ENCODE data around the gene GPBAR1. TPM values are rescaled to one million over a fixed set of nuclear protein-coding genes. Genes with fewer than 3 reads are reported as not detected.

GPBAR1 gene
- total and polyA plus RNA-seq, 9 of the 15 experiments (the other 6 are each of a cell fraction or from before 2014, with no cell fraction given), result not detected

- intact Hi-C loops (cut with micrococcal nuclease), result no loop called here
- Histone ChIP-seq H3K4me3 (no peak overlapping the region), H4K20me1 (replicated peaks; ENCODE audit: control insufficient read depth, insufficient read depth, low read length) (no peaks in the 10 kb centered on the region), H3K27me3 (ENCODE audit: control insufficient read depth in 2 of 2, insufficient read depth in 2 of 2, low read length in 2 of 2) (no peaks in the 10 kb centered on the region), H3K79me2 (ENCODE audit: control insufficient read depth, insufficient read depth, low read length) (no peaks in the 10 kb centered on the region), H3K27ac (ENCODE audit: extremely low read depth, low read depth, low read length) (no peak overlapping the region), H3K9me1 (ENCODE audit: control insufficient read depth, insufficient read depth, low read length) (no peaks in the 10 kb centered on the region), H3K4me2 (ENCODE audit: insufficient read depth, low read length) (no peak overlapping the region), H2AFZ (ENCODE audit: low read depth, low read length) (no peak overlapping the region), H3K4me1 (replicated peaks in 1 of 2; ENCODE audit: control insufficient read depth in 2 of 2, insufficient read depth in 2 of 2, low read length in 2 of 2) (no peaks in the 10 kb centered on the region), H3K36me3 (ENCODE audit: control insufficient read depth, insufficient read depth, low read length) (peaks cover 73% of the 10 kb centered on the region), H3K9ac (ENCODE audit: insufficient read depth in 1 of 2, low read depth in 2 of 2, low read length in 2 of 2) (no peak overlapping the region), H3K9me3 (replicated peaks; ENCODE audit: control insufficient read depth, insufficient read depth, low read depth, low read length) (no peaks in the 10 kb centered on the region)
- no TSS peak for BruUV-seq (replicated peaks)
- ChIA-PET CTCF (ENCODE audit: low intra/inter-chr PET ratio) (no interaction called here), POLR2A (interaction anchor here (0.6 to 1.1 kb wide), 2 partner anchors 15 to 16 kb away, joined by 3 read pairs; no protein-coding TSS in a partner anchor)
- ATAC-seq (no peak), FAIRE-seq (no peak), DNase-seq (ENCODE audit: extremely low read depth in 1 of 4, low spot score in 3 of 4) (no peak)
- WGBS (ENCODE audit: insufficient coverage, low coverage, missing lambda C conversion rate), result 100% methylated on average over 1 of the region's 2 CpGs
- in situ Hi-C loops (cut with MboI), result no loop called here
- TF ChIP-seq GATA2 (CRISPR knock-in tag; IDR thresholded peaks at IDR 0.05) (no peak), POLR3G (IDR thresholded peaks at IDR 0.05; ENCODE audit: extremely low read depth, insufficient read length, insufficient replicate concordance) (no peak), ZNF384 (IDR thresholded peaks at IDR 0.05; ENCODE audit: low read depth, low read length) (no peak), PBX2 (CRISPR knock-in tag; IDR thresholded peaks at IDR 0.05; ENCODE audit: low read depth) (no peak), PBX2 (tag; conservative IDR thresholded peaks at IDR 0.05; ENCODE audit: low read depth) (no peak), ZNF589 (CRISPR knock-in tag; IDR thresholded peaks at IDR 0.05; ENCODE audit: low read depth) (no peak), SIN3A (IDR thresholded peaks at IDR 0.05; ENCODE audit: borderline replicate concordance in 2 of 2, control insufficient read depth in 1 of 2, low read depth in 2 of 2, low read length in 2 of 2) (no peak), PHF8 (IDR thresholded peaks at IDR 0.05; ENCODE audit: borderline replicate concordance, low read length) (no peak), NR2C2 (CRISPR knock-in tag; IDR thresholded peaks at IDR 0.05) (no peak), NR2C2 (tag; IDR thresholded peaks at IDR 0.05) (no peak), WHSC1 (IDR thresholded peaks at IDR 0.05; ENCODE audit: low read length) (no peak), KDM2B (CRISPR knock-in tag; IDR thresholded peaks at IDR 0.05) (no peak), MBD2 (IDR thresholded peaks at IDR 0.05; ENCODE audit: borderline replicate concordance, low read depth) (no peak)
- TF ChIP-seq, protein P1, sequence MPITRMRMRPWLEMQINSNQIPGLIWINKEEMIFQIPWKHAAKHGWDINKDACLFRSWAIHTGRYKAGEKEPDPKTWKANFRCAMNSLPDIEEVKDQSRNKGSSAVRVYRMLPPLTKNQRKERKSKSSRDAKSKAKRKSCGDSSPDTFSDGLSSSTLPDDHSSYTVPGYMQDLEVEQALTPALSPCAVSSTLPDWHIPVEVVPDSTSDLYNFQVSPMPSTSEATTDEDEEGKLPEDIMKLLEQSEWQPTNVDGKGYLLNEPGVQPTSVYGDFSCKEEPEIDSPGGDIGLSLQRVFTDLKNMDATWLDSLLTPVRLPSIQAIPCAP (CRISPR knock-in tag; IDR thresholded peaks at IDR 0.05; ENCODE audit: borderline replicate concordance), result no peak
- TF ChIP-seq, protein P2, sequence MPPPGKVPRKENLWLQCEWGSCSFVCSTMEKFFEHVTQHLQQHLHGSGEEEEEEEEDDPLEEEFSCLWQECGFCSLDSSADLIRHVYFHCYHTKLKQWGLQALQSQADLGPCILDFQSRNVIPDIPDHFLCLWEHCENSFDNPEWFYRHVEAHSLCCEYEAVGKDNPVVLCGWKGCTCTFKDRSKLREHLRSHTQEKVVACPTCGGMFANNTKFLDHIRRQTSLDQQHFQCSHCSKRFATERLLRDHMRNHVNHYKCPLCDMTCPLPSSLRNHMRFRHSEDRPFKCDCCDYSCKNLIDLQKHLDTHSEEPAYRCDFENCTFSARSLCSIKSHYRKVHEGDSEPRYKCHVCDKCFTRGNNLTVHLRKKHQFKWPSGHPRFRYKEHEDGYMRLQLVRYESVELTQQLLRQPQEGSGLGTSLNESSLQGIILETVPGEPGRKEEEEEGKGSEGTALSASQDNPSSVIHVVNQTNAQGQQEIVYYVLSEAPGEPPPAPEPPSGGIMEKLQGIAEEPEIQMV (tag; conservative IDR thresholded peaks at IDR 0.05; ENCODE audit: low read depth), result no peak
These were observed 16.1 kb upstream of the GPBAR1 start for GRCh38 chr2:218244665-218245064.

Data from K562 (cell line).